Psoas muscle (tissue), 8 donors: Measurements from ENCODE around the gene MTUS2. TPM values are rescaled to one million over a fixed set of nuclear protein-coding genes. Genes with fewer than 3 reads are reported as not detected.

Source experiments
- ATAC-seq, 4 donors: fragments of 200-7000 bp; cut with Tn5 transposase; one replicate each; pipeline ENCODE4 v1.9.1; 2020; ENCODE audit warnings: moderate library complexity in 3 of 4, mild to moderate bottlenecking in 2 of 4
- DNase-seq, 2 donors: peaks; one replicate each; pipeline ENCODE4 v3.0.0-alpha.2; 2020
- H3K27ac ChIP-seq: fragments of 200-600 bp; one replicate; pipeline ENCODE4 v1.8.0; 2022
- H3K27me3 ChIP-seq, 3 donors: fragments of 200-600 bp in 1 of 3; one replicate each; pipeline versions ENCODE4 v1.6.1 to v1.8.0; 2013 to 2022; ENCODE audit warnings: low read length in 2 of 3, mild to moderate bottlenecking in 2 of 3, moderate library complexity in 1 of 3; ENCODE audit not compliant: insufficient read depth in 3 of 3
- H3K36me3 ChIP-seq, 2 donors: fragments of 200-600 bp in 1 of 2; one replicate each; pipeline versions ENCODE4 v1.6.1 to v1.8.0; 2013 to 2022; ENCODE audit warnings: low read depth in 1 of 2, mild to moderate bottlenecking in 1 of 2, moderate library complexity in 1 of 2; ENCODE audit not compliant: insufficient read depth in 1 of 2
- H3K4me1 ChIP-seq: fragments of 200-600 bp; one replicate; pipeline ENCODE4 v1.8.0; 2022
- H3K4me3 ChIP-seq: fragments of 200-600 bp; one replicate; pipeline ENCODE4 v1.8.0; 2022; ENCODE audit warnings: mild to moderate bottlenecking
- H3K9me3 ChIP-seq: fragments of 200-600 bp; one replicate; pipeline ENCODE4 v1.8.0; 2022
- CTCF ChIP-seq: fragments of 200-600 bp; IDR thresholded peaks from one replicate; pipeline ENCODE4 v1.8.0; 2022; ENCODE audit warnings: antibody characterized with exemption
- WGBS, 3 donors: extraction: QIAGEN DNeasy Blood & Tissue Kit; methylation state at CpG; one replicate each; pipeline versions ENCODE4 v1.1.6 to v1.1.7; 2013; 5-methylcytosine and 5-hydroxymethylcytosine counted together
- intact Hi-C, 2 donors: fragments of 100-400 bp; cut with DNase I; formaldehyde crosslinking; loops; one replicate each; pipeline versions ENCODE4 v1.11.0 to v1.14.2; 2022
- polyA plus RNA-seq, 3 donors: library from polyadenylated mRNA; stranded (reverse); fragments of 200-250 nt; gene quantifications; one replicate each; pipeline ENCODE4 v1.2.3, GENCODE V29; 2013
- total RNA-seq, 4 donors: library from RNA; stranded (reverse); fragmentation: NEBNext Ultra II Directional in 2 of 4; extraction: Animal tissue kit (Norgen Biotek cat#: 25700) in 2 of 4; gene quantifications; one replicate each; pipeline versions ENCODE4 v1.2.1 to v1.2.4, GENCODE V29; 2021 to 2023
- donor health status: healthy with polysubstance abuse.
- donor health status: DM: no; HTN: no; CAD: no; lungs with moderate emphysema.
- donor health status: Bipolar disorder and iron deficiency.
- donor health status: healthy.
- donor health status: DM: yes; HTN: yes; CAD: no.
- donor health status: DM: no; HTN: no; CAD: no.
- donor health status: DM: no; HTN: no; CAD: no.
- donor health status: DM: yes; HTN: yes; CAD: no.

MTUS2 gene
- total and polyA plus RNA-seq, 7 donors, result 0.03 to 0.79 (median 0.14) TPM; not detected in 2

GRCh38 chr13:29319451-29319850, 499.3 kb downstream of the MTUS2 start:
- no peak for TF ChIP-seq CTCF
- Histone ChIP-seq H3K36me3 (no peaks in the 10 kb centered on the region), H3K27me3 (no peaks in the 10 kb centered on the region), H3K4me1 (no peaks in the 10 kb centered on the region), H3K4me3 (no peak overlapping the region), H3K27ac (no peak overlapping the region), H3K9me3 (no peaks in the 10 kb centered on the region)
- 40 to 50% (median 43%) methylated on average over 9 of the region's 9 CpGs for WGBS, 3 donors
- DNase-seq (no peak), ATAC-seq (peak in 1 of 4 donors; percentile 32)
- intact Hi-C loops, result no loop called here

- WGBS, 3 donors, result 20 to 32% (median 30%) methylated on average over 9 of the region's 9 CpGs
- H3K4me1 ChIP-seq, result no peaks in the 10 kb centered on the region
- H3K4me3 ChIP-seq, result no peak overlapping the region
- H3K27ac ChIP-seq, result no peak overlapping the region
- no peaks in the 10 kb centered on the region for H3K9me3 ChIP-seq
- intact Hi-C loops, result no loop called here
- no peaks in the 10 kb centered on the region for H3K27me3 ChIP-seq
- no peak for TF ChIP-seq CTCF
- ATAC-seq (no peak), DNase-seq (no peak)
- no peaks in the 10 kb centered on the region for H3K36me3 ChIP-seq
Measured at GRCh38 chr13:29323954-29324353, 503.8 kb downstream of the MTUS2 start.

GRCh38 chr13:29324601-29325000, 504.5 kb downstream of the MTUS2 start:
- Histone ChIP-seq H3K4me1 (no peaks in the 10 kb centered on the region), H3K27me3 (no peaks in the 10 kb centered on the region), H3K27ac (no peak overlapping the region), H3K4me3 (no peak overlapping the region), H3K9me3 (no peaks in the 10 kb centered on the region), H3K36me3 (no peaks in the 10 kb centered on the region)
- intact Hi-C loops, result no loop called here
- DNase-seq, result no peak
- TF ChIP-seq CTCF, result no peak
- 17 to 44% (median 28%) methylated on average over 1 of the region's 1 CpG for WGBS, 3 donors
- ATAC-seq, result no peak

GRCh38 chr13:29328501-29328900, 508.4 kb downstream of the MTUS2 start:
- DNase-seq, result no peak
- Histone ChIP-seq H3K27me3 (no peaks in the 10 kb centered on the region), H3K36me3 (no peaks in the 10 kb centered on the region), H3K4me1 (no peaks in the 10 kb centered on the region), H3K9me3 (no peaks in the 10 kb centered on the region), H3K4me3 (no peak overlapping the region), H3K27ac (no peak overlapping the region)
- ATAC-seq, result no peak
- intact Hi-C loops, result no loop called here
- no peak for TF ChIP-seq CTCF
- WGBS, 3 donors, result 21 to 59% (median 50%) methylated on average over 2 of the region's 2 CpGs

- no peak for ATAC-seq
Measured at GRCh38 chr13:29336356-29336755, 516.2 kb downstream of the MTUS2 start.

More at GRCh38 chr13:29336356-29336755, 516.2 kb downstream of the MTUS2 start:
- WGBS, 3 donors, result 60 to 80% (median 63%) methylated on average over 7 of the region's 7 CpGs
- H3K4me1 ChIP-seq, result no peaks in the 10 kb centered on the region
- H3K27ac ChIP-seq, result no peak overlapping the region
- no peak for DNase-seq
- no peaks in the 10 kb centered on the region for H3K27me3 ChIP-seq
- no peak overlapping the region for H3K4me3 ChIP-seq
- H3K9me3 ChIP-seq, result no peaks in the 10 kb centered on the region
- intact Hi-C loops, result no loop called here
- H3K36me3 ChIP-seq, result no peaks in the 10 kb centered on the region
- TF ChIP-seq CTCF, result no peak
